Measurements from ENCODE around the gene CDK13. TPM values are rescaled to one million over a fixed set of nuclear protein-coding genes. Genes with fewer than 3 reads are reported as not detected.

Gene CDK13
- polyA plus RNA-seq, 2 of the 4 experiments (the other 2 are of a cell fraction): 18.2 to 39.6 TPM

- no peaks in the 10 kb centered on the region for H3K4me1 ChIP-seq
- DNase-seq (ENCODE audit: low read depth in 1 of 2, low spot score in 1 of 2) (no peak), FAIRE-seq (no peak), ATAC-seq (no peak)
- H3K27ac ChIP-seq: no peak overlapping the region
- WGBS (ENCODE audit: missing lambda C conversion rate): 96% methylated on average over 1 of the region's 1 CpG
- H3K4me3 ChIP-seq: no peak overlapping the region
- no peak overlapping the region for H3K4me2 ChIP-seq
- ChIA-PET CTCF (interaction anchor here (0.9 kb wide), 1 partner anchor 103 kb away, joined by 4 read pairs; no protein-coding TSS in a partner anchor), POLR2A (no interaction called here)
- H3K9me3 ChIP-seq: no peaks in the 10 kb centered on the region
- no peak for TF ChIP-seq KDM5A (IDR thresholded peaks at IDR 0.05)
- TF ChIP-seq KDM1A (IDR thresholded peaks at IDR 0.05; ENCODE audit: low read depth): no peak
- no peak for TF ChIP-seq RARB (CRISPR knock-in tag; IDR thresholded peaks at IDR 0.05)
- no peak for TF ChIP-seq ESRRA (IDR thresholded peaks at IDR 0.05; ENCODE audit: borderline replicate concordance, low read length)
- no peak for TF ChIP-seq JUN (IDR thresholded peaks at IDR 0.05)
- no peak for TF ChIP-seq ZFP36 (IDR thresholded peaks at IDR 0.05; ENCODE audit: borderline replicate concordance, partially characterized antibody)
- no peak for TF ChIP-seq EHMT2 (IDR thresholded peaks at IDR 0.05; ENCODE audit: low read depth)
- TF ChIP-seq MAZ (IDR thresholded peaks at IDR 0.05; ENCODE audit: borderline replicate concordance, low read depth, low read length): no peak
- no peak for TF ChIP-seq SMC3 (IDR thresholded peaks at IDR 0.05)
Measured at GRCh38 chr7:40033826-40034225, 83.8 kb downstream of the CDK13 start.

GRCh38 chr7:40041456-40041855 is 91.4 kb downstream of the CDK13 start:
- FAIRE-seq: no peak
- ATAC-seq: no peak
- no peak overlapping the region for H3K4me2 ChIP-seq
- H3K9me3 ChIP-seq: no peaks in the 10 kb centered on the region
- H3K4me1 ChIP-seq: no peaks in the 10 kb centered on the region
- no peak overlapping the region for H3K4me3 ChIP-seq
- ChIA-PET CTCF (interaction anchor here (0.7 to 2.8 kb wide), 3 partner anchors 11 to 93 kb away, joined by 3 to 18 read pairs (median 5); no protein-coding TSS in a partner anchor), POLR2A (no interaction called here)
- no peak overlapping the region for H3K27ac ChIP-seq
- TF ChIP-seq KDM1A (IDR thresholded peaks at IDR 0.05; ENCODE audit: low read depth) (no peak), ZNF302 (CRISPR knock-in tag; IDR thresholded peaks at IDR 0.05) (no peak), PHF8 (IDR thresholded peaks at IDR 0.05; ENCODE audit: borderline replicate concordance, low read depth) (no peak), JUN (IDR thresholded peaks at IDR 0.05) (no peak), CBX8 (IDR thresholded peaks at IDR 0.05) (no peak), POLR2AphosphoS2 (conservative IDR thresholded peaks at IDR 0.05; ENCODE audit: low read length) (no peak), GATA3 (IDR thresholded peaks at IDR 0.05; ENCODE audit: borderline replicate concordance) (no peak), RNF2 (IDR thresholded peaks at IDR 0.05; ENCODE audit: borderline replicate concordance, low read depth) (no peak), BCL3 (IDR thresholded peaks at IDR 0.05) (no peak), PBX3 (IDR thresholded peaks at IDR 0.05) (no peak), FOSL2 (IDR thresholded peaks at IDR 0.05) (no peak), FOSL2 (CRISPR knock-in tag; IDR thresholded peaks at IDR 0.05) (no peak), SMC3 (IDR thresholded peaks at IDR 0.05) (no peak), CEBPB (IDR thresholded peaks at IDR 0.05) (no peak), CTCF (IDR thresholded peaks at IDR 0.05) (no peak)
- DNase-seq (ENCODE audit: low read depth in 1 of 2, low spot score in 1 of 2): no peak
- 95% methylated on average over 2 of the region's 2 CpGs for WGBS (ENCODE audit: missing lambda C conversion rate)

GRCh38 chr7:40043164-40043563 is 93.1 kb downstream of the CDK13 start:
- no peak for ATAC-seq
- H3K27ac ChIP-seq: no peak overlapping the region
- no peak for DNase-seq (ENCODE audit: low read depth in 1 of 2, low spot score in 1 of 2)
- no peak overlapping the region for H3K4me2 ChIP-seq
- no peak overlapping the region for H3K4me3 ChIP-seq
- H3K4me1 ChIP-seq: no peaks in the 10 kb centered on the region
- WGBS (ENCODE audit: missing lambda C conversion rate): 93% methylated on average over 2 of the region's 2 CpGs
- FAIRE-seq: no peak
- ChIA-PET CTCF (interaction anchor here (2.8 kb wide), 1 partner anchor 10 kb away, joined by 18 read pairs; no protein-coding TSS in a partner anchor), POLR2A (no interaction called here)
- H3K9me3 ChIP-seq: no peaks in the 10 kb centered on the region
- TF ChIP-seq BCL3 (IDR thresholded peaks at IDR 0.05) (no peak), FOSB (CRISPR knock-in tag; IDR thresholded peaks at IDR 0.05) (no peak), CBX2 (IDR thresholded peaks at IDR 0.05; ENCODE audit: borderline replicate concordance, low read depth) (no peak), POLR2AphosphoS2 (conservative IDR thresholded peaks at IDR 0.05; ENCODE audit: low read length) (no peak), SMC3 (IDR thresholded peaks at IDR 0.05) (no peak), RCOR1 (IDR thresholded peaks at IDR 0.05; ENCODE audit: low read depth, low read length) (no peak), HDAC2 (IDR thresholded peaks at IDR 0.05) (no peak), RFX5 (IDR thresholded peaks at IDR 0.05) (no peak), POLR2A (IDR thresholded peaks at IDR 0.05; ENCODE audit: low read length) (no peak), REST (IDR thresholded peaks at IDR 0.05) (no peak)

All from A549 (cell line).